ENCODE data around the gene TMEM43.

Gene TMEM43

DNA sequence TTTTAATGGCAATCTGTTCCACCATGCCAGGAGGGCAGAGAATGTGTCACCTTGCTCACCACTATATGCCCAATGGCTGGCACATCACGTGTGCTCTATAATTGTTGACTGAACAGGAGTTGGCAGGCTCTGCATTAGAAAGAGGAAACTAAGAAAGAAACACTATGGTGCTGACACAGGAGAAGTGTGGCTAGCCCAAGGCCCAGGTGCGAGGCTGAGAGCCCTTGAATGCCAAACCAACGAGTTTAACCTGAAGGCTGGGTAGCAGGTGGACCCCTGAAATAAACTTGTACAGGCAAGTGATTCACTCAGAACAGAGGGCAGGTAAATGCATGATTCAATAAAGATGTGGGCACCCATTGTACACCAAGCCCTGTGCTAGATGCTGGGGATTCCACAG, 2.6 kb upstream of the TMEM43 start:
- DNase-seq: no peak

DNA sequence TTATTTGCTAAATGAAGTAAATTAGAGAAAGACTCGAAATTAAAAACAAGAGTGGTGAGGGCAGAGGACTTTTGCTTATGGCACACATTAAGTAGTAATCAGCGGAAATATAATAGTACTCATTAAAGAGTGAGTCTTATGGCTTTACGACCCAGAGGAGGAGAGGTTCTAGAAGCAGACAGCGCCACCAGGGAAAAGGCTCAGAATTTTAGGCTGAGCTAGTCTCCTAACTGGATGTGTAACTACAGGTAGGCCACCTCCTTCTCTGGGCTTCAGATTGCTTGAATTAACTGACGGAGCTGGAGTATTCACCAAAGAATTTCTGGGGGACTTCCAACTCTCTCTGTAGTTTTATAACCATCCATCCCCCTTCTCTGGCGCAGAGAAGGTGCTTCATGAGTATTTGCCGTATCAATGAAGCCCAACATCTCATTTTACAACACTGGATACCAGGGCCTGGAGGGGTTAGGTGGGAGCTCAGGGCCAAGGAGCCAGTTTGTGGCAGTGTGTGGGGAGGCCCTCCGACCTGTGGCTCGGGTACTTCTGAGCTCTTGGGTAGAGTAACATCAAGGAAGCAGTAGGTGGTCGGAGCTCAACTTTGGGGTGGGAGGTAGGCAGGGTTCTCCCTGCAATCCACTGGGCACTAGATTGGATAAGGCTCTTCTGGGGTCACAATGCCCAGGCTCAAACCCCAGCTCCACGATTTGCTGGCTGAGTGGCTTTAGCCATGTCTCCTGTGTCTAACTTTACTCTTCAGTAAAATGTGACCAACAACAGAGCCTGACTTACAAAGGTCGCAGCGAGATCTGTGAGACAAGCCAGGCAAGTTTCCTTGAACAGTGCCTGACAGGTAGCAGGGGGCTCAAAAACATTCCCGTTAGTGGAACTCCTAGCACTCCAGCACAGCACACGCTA, 1.3 kb upstream of the TMEM43 start:
- no peak for DNase-seq

DNA sequence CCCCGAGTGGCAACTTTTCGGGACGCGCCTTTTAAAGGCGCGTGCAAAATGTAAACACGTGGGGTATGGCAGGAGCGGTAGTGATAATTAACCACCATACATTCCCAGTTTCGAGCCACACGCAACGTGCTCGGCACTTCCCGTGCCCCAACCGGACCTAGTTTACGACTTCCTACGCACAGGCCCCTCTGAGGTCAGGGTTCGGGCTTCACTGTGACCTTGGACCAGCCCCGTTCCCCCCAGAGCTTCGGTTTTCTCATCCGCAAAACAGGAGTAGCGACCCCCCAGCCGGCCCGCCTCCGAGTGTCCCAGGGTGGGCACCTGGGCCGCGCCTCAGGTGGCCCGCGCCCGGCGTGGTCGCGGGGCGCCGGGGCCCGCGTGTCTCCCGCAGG, 633 bp upstream of the TMEM43 start:
- peak; percentile 41 for DNase-seq

DNA sequence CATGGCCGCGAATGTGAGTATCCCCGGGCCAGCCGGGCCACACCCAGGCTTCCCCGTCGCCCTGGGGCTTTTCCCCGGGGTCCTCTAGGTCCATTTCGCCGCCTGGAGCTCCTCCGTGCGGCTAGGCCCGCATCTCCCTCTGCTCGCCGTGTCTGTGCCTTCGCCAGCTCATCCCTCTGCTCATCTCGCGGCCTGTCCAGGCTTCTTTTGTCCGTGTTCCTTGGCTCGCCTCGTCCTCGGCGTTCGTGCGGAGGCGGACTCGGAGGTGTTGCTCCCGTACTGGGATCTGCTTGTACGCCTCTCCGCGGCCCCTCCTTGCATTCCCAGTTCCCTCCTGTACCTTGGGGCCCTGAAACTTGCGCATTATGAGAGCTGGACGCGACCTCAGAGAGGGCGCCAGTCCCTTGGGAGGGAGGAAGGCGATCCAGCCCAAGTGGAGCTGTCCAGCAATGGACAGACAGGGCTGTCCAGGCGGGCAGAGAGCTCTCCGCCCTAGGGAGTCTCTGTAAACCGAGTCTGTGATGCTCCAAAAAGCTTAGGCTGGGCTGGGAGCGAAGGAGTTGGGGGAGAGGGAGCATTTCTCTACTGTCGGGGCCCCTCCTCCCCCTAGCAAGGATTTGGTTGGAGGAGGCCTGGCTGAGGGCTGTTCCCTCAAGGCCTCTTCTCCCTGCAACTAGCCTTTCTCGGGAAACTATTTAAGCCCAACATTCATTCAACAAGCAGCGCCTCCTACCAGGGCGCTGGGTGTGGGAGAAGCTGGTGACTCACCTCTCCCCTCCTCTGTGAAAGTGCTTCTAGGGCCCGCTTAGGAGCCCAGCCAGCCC, 553 bp downstream of the TMEM43 start:
- peak; percentile 97 for DNase-seq

DNA sequence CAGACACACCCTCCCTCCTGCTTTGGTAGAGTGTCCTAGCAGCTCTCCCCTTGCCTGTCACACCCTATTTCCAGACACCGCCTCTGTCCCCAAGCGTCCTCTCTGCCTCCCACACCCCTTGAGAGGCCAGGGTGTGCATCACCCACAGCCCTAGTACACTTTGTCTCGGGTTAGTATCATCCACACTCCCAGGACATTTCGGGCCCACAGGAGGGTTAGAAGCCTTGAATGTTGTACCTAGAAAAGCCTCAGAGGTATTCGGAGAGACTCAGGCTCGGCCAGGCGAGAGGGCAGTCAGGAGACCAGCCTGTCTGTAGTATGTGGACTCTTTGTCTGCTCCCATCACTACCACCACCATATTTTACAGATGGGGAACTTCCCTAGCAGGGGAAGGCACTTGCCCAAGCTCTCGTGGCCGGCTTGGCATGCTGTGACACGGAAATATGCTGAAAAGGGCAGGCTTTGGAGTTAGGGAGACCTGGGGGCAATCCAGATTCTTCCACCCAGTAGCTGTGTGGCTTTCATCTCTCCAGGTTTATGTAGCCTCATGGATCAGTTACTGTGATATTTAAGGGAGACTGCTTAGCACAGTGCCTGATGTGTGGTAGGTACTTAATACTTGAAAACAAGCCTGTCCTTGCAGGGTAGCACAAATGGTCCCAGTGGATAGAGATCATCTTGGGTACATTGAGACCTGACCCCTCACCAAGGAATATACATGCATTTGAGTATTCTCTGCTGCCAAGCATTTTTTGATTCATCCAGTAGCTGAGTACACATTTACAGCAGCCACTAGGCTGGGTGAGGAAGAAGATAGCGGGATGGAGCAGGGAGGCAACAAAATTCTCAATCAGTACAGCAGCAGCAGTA, 1.4 kb downstream of the TMEM43 start:
- DNase-seq: no peak

DNA sequence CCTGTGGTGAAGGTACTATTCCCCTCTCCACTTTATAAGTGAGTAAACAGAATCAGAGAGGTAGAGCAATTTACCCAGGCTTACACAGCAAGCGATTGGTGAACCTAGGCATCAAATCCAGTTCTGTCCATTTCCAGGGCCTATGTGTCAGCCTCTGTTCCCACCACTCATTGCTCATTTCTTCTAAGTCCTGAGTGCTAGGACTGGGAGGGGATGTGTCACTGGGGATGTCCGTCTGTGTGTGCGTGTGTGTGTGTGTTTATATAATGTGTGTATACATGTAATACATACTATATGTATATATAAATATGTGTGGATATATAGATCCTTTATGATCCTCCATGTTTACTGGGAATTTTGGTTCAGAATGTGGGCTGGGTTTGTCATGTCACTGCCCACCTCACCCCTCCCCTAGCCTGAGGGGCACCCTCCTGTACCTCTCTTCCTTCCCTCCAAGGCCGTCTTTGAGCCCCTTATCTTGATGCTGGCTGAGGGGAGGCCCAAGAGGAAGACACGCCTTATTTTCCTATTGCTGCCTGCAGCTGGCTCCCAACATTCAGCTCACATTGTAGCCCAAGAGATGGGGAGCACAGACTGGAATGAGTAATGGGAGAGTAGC, 2.1 kb downstream of the TMEM43 start:
- no peak for DNase-seq

DNA sequence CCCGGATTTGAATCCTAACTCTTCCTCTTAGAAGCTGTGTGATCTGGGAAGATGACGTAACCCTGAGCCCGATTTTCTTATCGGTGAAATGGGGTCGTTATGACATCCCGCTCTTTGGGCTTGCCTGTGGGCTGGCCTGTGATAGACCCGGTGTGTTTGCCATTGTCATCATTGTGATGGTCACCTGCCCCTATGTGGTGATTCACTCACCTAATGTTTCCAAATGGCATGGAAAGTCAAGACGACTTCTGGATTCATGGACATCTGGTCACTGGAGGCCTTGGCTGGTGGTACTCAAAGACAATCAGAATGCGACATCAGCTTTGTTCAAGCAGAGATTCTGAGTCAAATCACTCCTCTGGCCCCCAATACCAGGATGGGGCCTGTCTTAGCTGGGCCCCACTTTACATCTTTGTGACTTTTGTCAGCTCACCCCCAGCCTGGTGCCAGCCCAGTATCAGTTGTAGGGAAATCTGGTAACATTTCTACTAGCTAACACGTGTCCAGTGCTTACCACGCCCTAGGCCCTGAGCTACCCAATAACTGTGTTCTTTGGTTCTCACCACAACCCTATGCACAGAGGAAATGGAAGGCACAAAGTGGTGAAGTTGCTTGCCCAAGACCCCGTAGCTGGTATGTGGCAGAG, 2.8 kb downstream of the TMEM43 start:
- no peak for DNase-seq

DNA sequence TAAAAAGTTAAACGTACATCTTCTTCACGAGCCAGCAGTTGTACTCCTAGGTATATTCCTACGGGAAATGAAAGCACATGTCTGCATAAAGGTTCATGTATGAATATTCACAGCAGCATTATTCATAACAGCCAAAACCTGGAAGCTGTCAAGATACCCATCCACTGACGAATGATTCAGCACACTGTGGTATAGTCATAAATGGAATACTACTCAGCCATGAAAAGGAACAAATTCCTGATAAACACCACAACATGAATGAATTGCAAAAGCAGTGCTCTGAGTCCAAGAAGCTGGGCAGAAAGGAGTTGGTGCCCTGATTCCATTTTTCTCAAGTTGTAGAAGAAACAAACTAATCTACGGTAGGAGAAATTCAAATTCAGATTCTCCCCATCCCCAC, 3.9 kb downstream of the TMEM43 start:
- no peak for DNase-seq

DNA sequence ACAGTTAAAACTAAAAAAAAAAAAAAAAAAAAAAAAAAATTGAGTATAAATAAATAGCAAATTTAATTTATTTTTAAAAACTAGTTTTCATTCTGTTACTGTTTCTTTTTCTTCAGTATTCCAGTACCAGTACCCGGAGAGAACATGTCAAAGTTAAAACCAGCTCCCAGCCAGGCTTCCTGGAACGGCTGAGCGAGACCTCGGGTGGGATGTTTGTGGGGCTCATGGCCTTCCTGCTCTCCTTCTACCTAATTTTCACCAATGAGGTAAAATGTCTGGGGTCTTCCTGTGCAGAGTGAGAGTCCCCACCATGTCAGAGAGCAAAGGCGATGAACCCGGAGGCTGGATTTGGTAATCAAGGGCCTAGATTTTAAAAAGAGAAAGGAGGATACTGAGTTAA, 4.4 kb downstream of the TMEM43 start:
- DNase-seq: no peak

DNA sequence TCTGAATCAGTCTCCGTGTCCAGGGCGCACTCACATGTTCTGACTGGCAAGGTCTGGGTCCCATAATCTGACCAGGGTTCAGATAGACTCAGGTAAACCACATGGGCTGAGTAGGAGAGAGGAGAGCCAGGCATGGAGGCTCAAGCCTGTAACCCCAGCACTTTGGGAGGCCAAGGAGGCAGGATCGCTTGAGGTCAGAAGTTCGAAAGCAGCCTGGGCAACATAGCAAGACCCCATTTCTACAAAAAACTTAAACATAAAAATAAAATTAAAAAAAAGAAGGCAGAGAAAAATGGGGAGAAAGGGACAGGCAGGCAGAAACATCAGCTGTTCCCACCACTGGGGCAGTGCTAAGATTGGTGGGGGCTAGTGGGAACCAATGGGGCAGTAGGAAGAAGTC, 5.4 kb downstream of the TMEM43 start:
- DNase-seq: no peak

DNA sequence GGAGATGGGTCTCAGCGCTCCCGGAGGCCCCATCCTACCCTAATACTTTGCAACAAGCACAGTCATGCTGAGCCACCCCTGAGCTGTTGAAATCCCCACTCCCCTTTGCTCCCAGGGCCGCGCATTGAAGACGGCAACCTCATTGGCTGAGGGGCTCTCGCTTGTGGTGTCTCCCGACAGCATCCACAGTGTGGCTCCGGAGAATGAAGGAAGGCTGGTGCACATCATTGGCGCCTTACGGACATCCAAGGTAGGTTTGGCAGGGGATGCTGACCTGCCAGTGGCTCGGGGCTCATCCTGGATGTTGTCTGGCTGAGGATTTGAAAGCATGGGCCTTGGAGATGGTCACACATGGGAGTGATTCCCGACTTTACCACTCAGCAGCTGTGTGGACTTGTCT, 5.9 kb downstream of the TMEM43 start:
- no peak for DNase-seq

DNA sequence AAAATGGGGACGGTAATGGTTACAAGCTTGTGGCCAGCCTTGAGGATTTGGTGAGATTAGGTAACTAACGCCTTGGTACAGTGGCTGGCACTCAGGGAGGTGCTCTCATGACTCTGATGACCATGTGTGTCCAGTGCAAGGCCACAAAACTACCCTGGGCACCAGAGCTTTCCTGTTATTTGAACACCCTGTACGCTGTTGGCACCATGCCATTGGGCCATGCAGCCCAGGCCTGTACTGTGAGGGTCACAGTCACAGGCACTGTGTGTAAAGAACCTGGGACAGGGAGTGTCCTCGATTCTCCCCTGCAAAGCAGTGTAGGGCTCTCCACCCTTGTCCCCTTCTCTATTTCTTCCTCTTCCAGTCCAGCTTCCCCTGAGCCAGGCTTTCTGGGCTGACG, 6.3 kb downstream of the TMEM43 start:
- DNase-seq: no peak

DNA sequence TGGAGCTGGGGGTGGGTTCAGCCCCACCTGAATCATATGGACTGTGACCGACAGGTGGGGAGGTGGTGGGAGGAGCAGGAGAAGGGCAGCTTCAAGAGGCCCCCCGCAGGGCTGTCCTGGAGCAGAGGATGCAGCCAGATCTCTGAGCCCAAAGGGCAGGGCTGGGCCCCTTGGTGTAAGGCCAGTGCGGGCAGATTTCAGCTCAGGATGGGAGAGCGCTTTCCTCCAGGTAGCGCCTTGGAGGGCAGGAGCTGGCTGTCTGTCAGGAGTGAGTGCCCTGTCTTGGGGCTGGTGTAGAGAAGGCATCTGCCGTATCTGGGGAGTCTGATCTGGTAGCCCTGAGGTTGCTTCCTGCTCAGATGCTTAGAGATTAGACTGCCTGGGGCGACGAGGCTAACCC, 7.3 kb downstream of the TMEM43 start:
- no peak for DNase-seq

DNA sequence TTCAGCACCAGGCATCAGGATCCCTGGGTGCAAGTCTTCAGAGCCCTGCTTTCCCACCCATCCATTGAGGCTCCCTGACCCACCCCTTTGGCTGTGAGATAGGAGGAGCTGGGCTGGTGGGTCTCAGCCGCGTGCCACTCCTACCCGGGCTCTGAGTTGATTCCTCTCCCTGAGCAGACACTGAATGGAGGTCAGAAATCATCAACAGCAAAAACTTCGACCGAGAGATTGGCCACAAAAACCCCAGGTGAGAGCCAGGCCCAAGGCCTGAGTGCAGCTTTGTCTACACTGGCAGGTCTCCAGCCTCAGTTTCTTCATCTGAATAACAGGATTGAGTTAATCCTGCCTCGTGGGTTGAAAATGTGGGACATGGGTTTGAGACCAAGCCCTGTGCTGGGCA, 7.8 kb downstream of the TMEM43 start:
- no peak for DNase-seq

DNA sequence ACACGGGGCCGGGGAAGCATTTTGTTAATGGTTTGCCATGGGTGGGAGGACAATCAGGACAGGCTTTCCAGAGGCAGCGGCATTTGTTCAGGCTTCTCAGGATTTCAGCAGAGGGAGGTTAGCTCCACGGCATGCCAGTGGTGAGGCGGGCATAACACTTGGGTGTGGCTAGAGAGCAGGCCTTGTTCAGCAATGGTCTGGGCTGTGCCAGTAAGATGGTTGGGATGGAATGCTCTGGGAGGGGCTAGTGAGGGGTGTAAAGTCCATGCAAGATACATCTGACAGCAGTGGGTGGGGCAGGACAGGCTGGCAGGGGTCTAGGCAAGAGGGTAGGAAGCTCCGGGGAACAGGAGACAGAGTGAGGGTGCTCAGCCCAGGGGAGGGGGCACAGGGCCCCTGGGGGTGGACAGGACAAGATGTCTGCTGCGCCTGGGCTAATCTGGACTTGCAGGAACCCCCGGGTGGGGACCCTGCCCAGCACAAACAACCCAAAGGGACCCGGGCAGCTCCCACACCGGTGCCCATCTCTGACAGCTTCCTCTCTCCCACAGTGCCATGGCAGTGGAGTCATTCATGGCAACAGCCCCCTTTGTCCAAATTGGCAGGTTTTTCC, 8.4 kb downstream of the TMEM43 start:
- DNase-seq: peak; percentile 63

DNA sequence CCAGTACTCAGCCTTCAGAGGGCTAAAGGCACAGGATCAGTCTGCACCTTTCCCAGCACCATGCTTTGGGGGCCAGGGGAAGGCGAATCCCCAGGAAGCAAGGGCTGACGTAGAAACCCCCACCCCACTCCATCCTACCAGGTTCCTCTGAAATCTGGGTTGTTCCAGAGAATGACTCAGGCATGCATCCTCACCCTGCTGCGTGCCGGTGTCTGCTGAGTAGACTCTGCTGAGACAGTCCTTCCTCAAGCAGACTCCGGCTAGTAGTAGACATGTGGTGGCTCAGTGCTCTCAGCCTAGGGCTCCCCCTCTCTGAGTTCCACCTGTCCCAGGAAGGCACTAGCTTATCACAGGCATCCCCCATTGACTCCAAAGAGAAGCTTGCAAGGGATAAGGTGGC, 9.0 kb downstream of the TMEM43 start:
- no peak for DNase-seq

DNA sequence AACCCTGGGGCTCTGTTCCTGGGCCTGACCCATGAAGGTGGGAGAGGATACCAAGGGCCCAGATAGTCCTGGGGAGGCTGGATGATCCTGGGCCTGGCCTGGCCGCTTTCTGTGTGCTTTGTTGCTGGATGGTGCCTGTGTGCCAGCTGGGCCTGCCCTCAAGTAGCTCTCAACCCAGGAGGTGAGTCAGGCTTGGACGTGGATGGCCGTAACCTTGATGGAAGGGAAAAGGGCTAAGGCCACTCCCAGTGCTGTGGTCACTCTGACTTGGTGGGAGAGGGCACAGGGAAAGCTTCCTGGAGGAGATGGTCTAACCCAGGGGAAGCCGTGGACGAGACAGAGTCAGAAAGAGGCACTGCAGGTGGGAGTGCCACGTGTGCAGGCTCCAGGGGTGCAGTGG, 9.4 kb downstream of the TMEM43 start:
- no peak for DNase-seq

DNA sequence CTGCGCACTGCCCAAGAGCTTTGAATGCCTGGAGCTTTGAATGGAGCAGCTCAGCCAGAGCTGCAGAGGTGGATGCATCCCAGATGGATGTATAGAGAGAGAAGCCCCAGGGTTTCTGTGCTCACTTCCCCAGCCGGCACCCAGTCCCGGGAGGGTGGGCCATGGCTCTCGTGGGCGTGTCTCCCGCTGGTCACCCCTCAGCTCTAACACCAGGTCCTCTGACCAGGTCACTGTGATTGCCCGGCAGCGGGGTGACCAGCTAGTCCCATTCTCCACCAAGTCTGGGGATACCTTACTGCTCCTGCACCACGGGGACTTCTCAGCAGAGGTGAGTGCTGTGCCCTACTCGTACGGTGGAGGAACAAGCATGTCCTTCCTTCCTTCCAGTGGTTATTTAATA, 10.7 kb downstream of the TMEM43 start:
- no peak for DNase-seq

DNA sequence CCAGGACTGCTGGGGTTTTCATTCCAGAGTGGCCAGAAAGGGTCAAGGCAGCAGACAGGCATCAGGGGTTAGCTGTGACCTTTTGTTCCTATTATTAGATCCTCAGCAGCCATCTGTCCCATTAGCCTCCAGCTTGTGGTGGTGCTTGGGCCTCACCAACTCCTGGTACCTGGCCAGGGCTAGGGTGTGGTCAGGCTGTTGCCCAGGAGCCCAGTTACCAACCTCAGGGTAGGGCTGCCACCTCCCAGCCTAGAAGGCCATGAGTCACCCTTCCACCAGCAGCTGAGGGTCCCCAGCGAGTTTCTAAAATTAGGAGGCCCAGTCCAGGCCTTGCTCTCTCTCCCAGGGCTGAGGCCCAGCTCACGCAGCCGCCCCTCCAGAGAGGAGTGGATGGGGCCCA, 12.2 kb downstream of the TMEM43 start:
- DNase-seq: peak; percentile 39

DNA sequence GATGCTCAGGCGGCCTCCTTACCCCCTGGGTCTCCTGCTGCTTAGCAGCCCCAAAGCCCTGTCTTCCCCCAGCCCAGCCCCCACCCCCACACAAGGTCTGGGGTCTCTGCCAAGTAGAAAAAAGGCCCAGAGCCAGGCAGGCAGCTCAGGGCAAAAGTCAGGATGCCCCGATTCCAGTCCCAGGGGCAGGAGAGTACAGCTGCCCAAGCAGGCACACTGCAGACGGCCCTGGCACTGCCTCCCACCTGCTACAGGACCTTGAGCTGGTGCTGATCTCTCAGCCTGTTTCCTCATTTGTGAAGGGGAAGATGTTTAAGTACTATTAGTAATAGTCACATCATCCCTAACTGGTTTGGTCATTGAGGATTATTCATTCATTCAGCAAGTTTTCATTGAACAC, 12.6 kb downstream of the TMEM43 start:
- no peak for DNase-seq

DNA sequence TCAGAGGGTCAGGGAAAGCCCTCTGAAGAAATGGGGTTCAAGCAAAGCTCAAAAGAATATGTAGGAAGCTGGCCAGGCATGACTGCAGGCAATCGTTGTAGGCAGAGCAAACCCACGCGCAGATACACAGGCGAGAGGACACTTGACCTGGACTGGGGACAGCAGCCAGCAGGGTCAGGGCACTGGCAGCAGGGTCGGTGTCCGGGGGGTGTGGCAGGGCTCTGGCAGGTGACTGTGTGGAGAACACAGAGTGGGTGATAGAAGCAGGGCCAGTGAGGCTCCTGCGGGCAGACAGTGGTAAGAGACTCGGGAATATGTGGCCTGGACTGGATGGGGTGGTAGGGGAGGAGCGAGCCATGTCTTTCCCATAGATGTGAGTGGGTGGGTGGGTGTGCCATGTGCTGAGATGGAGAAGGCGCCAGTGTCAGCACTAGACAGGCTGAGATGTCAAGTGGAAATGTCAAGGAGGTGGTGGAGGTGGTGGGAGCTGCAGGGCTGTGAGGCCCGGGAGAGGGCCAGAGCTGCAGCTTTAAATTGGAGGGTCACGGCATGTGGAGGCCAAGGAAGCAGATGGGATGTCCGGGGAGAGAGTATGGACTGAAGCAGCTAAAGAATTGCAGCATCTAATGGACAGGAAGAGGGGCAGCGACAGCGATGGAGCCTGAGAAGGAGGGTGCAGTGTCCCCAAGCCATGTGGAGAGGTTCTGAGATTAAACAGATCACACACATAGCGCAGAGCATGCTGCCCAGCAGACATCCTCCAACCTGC, 13.4 kb downstream of the TMEM43 start:
- DNase-seq: no peak
